ENCODE results near the gene NEDD4L. TPM values are rescaled to one million over a fixed set of nuclear protein-coding genes. Genes with fewer than 3 reads are reported as not detected.
"Not testable (repeated sequence)": the region's sequence is repeated elsewhere in the genome, so short reads cannot be mapped to it uniquely, and the experiment has no call there.

Gene NEDD4L
- total and polyA plus RNA-seq, 4 experiments from 2014 or later: 2.8 to 4.1 (median 3.8) TPM

DNA sequence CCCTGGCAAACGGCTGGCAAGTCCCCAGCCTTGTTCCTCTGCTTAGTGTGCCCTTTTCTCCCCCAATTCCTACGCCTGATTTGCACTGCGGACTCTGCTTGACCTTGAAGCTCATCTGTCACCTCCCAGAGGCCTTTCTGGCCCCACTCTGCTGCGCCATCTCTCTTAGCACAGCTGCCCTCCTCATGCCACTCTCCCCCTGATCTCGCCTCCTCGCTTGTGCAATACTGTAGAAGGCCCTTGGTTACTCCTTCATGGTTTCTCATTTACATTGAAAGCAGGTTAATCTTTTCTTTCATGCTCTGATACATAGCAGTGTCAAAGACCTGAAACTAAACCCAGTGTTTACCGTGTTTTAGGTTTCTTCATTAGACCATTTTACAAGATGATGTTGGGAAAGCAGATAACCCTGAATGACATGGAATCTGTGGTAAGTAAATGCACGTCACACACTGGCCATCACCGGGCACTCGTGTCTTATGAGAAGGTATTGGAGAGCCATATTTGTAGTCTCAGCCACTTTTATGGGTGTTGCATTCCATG is 326.1 kb downstream of the NEDD4L start:
- Mint-ChIP-seq H3K9me3 (peaks cover 0 to 2% (median 0%) of the 10 kb centered on the region in 8 donors), H3K4me1 (peaks cover 0 to 3% (median 0%) of the 10 kb centered on the region in 4 donors), H3K4me3 (no peak overlapping the region), H3K36me3 (peaks cover 0 to 8% of the 10 kb centered on the region in 2 donors), H3K27ac (no peak overlapping the region), H3K27me3 (peaks cover 1% of the 10 kb centered on the region in 2 donors)
- Histone ChIP-seq H3K27me3 (ENCODE audit: insufficient read depth, low read length) (no peaks in the 10 kb centered on the region), H3K4me3 (ENCODE audit: low read length in 2 of 2) (no peak overlapping the region), H3K27ac (ENCODE audit: low read depth, low read length) (no peak overlapping the region), H3K36me3 (ENCODE audit: insufficient read depth, low read length) (no peaks in the 10 kb centered on the region), H3K4me1 (ENCODE audit: insufficient read depth, low read length) (no peaks in the 10 kb centered on the region), H3K9me3 (ENCODE audit: control insufficient read depth in 1 of 2, low read length in 2 of 2) (no peaks in the 10 kb centered on the region)
- POLR2A ChIA-PET (ENCODE audit: partially characterized antibody): no interaction called here
- DNase-seq: no peak
- CTCF ChIA-PET (ENCODE audit: partially characterized antibody): no interaction called here
- intact Hi-C loops (cut with micrococcal nuclease): no loop called here

DNA sequence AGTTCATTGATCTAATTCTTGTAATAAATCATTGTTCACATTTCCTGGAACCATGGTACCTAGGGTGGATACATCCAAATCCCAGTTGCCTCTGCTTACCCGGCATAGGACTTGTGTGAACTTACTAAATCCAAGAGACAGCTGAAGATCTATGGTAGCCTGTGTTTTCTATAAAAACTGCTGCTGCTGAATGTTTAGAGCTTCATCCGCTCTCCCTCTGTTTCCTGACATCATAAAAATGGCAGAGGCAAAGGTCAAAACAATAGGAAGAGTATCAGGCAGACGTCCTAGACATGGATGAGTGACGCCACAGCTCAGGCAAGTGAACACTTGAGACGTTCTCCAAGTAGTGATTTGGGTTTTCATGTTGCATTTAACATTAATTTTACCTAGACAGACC is 326.6 kb downstream of the NEDD4L start:
- POLR2A ChIA-PET (ENCODE audit: partially characterized antibody): no interaction called here
- H3K4me3 Mint-ChIP-seq: no peak overlapping the region
- H3K4me1 ChIP-seq (ENCODE audit: insufficient read depth, low read length): no peaks in the 10 kb centered on the region
- H3K36me3 ChIP-seq (ENCODE audit: insufficient read depth, low read length): no peaks in the 10 kb centered on the region
- H3K4me1 Mint-ChIP-seq: peaks cover 0 to 3% (median 0%) of the 10 kb centered on the region in 4 donors
- no peaks in the 10 kb centered on the region for H3K27me3 ChIP-seq (ENCODE audit: insufficient read depth, low read length)
- no peak overlapping the region for H3K27ac ChIP-seq (ENCODE audit: low read depth, low read length)
- H3K27me3 Mint-ChIP-seq: peaks cover 1% of the 10 kb centered on the region in 2 donors
- H3K9me3 Mint-ChIP-seq: peaks cover 0 to 2% (median 0%) of the 10 kb centered on the region in 8 donors
- H3K4me3 ChIP-seq (ENCODE audit: low read length in 2 of 2): no peak overlapping the region
- H3K36me3 Mint-ChIP-seq: peaks cover 0 to 3% of the 10 kb centered on the region in 2 donors
- intact Hi-C loops (cut with micrococcal nuclease): no loop called here
- CTCF ChIA-PET (ENCODE audit: partially characterized antibody): no interaction called here
- no peaks in the 10 kb centered on the region for H3K9me3 ChIP-seq (ENCODE audit: control insufficient read depth in 1 of 2, low read length in 2 of 2)
- DNase-seq: no peak
- no peak overlapping the region for H3K27ac Mint-ChIP-seq

- ChIA-PET POLR2A (ENCODE audit: partially characterized antibody) (no interaction called here), CTCF (ENCODE audit: partially characterized antibody) (no interaction called here)
- intact Hi-C loops (cut with micrococcal nuclease): no loop called here
- no peak overlapping the region for H3K4me3 Mint-ChIP-seq
- DNase-seq: no peak
- no peak overlapping the region for H3K27ac Mint-ChIP-seq
- Histone ChIP-seq H3K27ac (ENCODE audit: low read depth, low read length) (no peak overlapping the region), H3K9me3 (ENCODE audit: control insufficient read depth in 1 of 2, low read length in 2 of 2) (no peaks in the 10 kb centered on the region), H3K4me1 (ENCODE audit: insufficient read depth, low read length) (no peaks in the 10 kb centered on the region), H3K4me3 (ENCODE audit: low read length in 2 of 2) (no peak overlapping the region), H3K27me3 (ENCODE audit: insufficient read depth, low read length) (no peaks in the 10 kb centered on the region), H3K36me3 (ENCODE audit: insufficient read depth, low read length) (no peaks in the 10 kb centered on the region)
- peaks cover 0 to 1% of the 10 kb centered on the region in 2 donors for H3K27me3 Mint-ChIP-seq
- H3K9me3 Mint-ChIP-seq: peaks cover 0 to 2% (median 0%) of the 10 kb centered on the region in 8 donors
- peaks cover 0 to 3% (median 0%) of the 10 kb centered on the region in 4 donors for H3K4me1 Mint-ChIP-seq
- H3K36me3 Mint-ChIP-seq: peaks cover 0 to 3% of the 10 kb centered on the region in 2 donors
Observed at GRCh38 chr18:58373481-58373880, 329.5 kb downstream of the NEDD4L start.

GRCh38 chr18:58375051-58375450 is 331.0 kb downstream of the NEDD4L start:
- Mint-ChIP-seq H3K27ac (peak overlapping the region in 1 of 7 donors; percentile 33), H3K4me3 (no peak overlapping the region), H3K4me1 (no peaks in the 10 kb centered on the region), H3K9me3 (peaks cover 0 to 2% (median 0%) of the 10 kb centered on the region in 8 donors), H3K36me3 (peaks cover 0 to 3% of the 10 kb centered on the region in 2 donors), H3K27me3 (no peaks in the 10 kb centered on the region)
- H3K27me3 ChIP-seq (ENCODE audit: insufficient read depth, low read length): no peaks in the 10 kb centered on the region
- ChIA-PET CTCF (ENCODE audit: partially characterized antibody) (no interaction called here), POLR2A (ENCODE audit: partially characterized antibody) (interaction anchor here (0.6 kb wide), 1 partner anchor 212 kb away, joined by 3 read pairs; no protein-coding TSS in a partner anchor)
- intact Hi-C loops (cut with micrococcal nuclease): no loop called here
- no peak overlapping the region for H3K4me3 ChIP-seq (ENCODE audit: low read length in 2 of 2)
- H3K27ac ChIP-seq (ENCODE audit: low read depth, low read length): no peak overlapping the region
- DNase-seq: no peak
- H3K9me3 ChIP-seq (ENCODE audit: control insufficient read depth in 1 of 2, low read length in 2 of 2): no peaks in the 10 kb centered on the region
- no peaks in the 10 kb centered on the region for H3K36me3 ChIP-seq (ENCODE audit: insufficient read depth, low read length)
- no peaks in the 10 kb centered on the region for H3K4me1 ChIP-seq (ENCODE audit: insufficient read depth, low read length)

DNA sequence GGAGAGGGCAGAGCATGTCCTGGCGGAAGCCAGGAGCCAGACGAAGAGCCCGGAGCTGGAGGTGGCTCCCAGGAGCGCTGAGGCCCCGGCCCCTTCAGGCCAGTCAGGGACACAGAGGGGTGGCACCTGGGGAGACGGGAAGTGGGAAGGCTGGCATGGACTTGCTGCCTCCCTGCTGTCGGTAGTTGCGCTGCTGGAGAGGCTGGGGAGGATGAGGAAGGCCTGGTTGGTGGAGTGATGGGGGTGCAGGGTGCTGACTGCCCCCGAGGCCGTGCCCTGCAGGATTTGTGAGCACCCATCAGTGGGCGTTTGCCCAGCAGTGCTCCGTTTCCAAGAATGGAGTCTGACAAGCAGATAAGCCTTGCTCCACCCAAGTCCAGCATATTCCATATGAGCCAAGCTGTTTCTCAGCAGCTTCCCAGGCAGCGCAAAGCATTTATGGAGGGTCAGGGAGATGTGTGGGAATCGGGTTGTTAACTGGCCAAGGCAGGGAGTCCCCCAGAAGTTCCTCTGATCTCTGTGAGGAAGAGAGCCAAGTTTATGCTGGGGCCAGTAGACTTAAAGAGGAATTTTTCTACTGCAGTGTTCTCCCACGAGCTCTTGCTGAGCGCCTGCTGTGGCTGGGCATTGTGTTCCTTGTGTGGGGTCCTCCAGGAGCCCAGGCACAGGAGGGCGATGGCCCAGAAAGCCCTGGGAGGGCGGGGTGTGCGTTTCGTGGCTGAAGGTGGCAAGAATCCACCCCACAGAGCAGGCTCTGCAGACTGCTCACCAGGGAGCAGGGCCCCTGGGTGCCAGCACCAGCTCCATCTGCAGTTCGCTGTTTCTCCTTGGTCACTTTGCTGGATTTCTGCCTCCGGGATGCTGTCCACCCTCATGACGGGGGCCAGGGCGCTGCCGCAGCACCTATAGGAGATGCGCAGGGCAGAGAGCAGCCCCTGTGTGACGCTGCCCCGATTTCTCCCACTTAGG is 334.7 kb downstream of the NEDD4L start:
- H3K27me3 ChIP-seq (ENCODE audit: insufficient read depth, low read length): no peaks in the 10 kb centered on the region
- POLR2A ChIA-PET (ENCODE audit: partially characterized antibody): no interaction called here
- no peaks in the 10 kb centered on the region for H3K9me3 Mint-ChIP-seq
- H3K36me3 ChIP-seq (ENCODE audit: insufficient read depth, low read length): no peaks in the 10 kb centered on the region
- intact Hi-C loops (cut with micrococcal nuclease): no loop called here
- H3K4me1 ChIP-seq (ENCODE audit: insufficient read depth, low read length): no peaks in the 10 kb centered on the region
- H3K27me3 Mint-ChIP-seq: no peaks in the 10 kb centered on the region
- no peak overlapping the region for H3K27ac ChIP-seq (ENCODE audit: low read depth, low read length)
- H3K4me3 Mint-ChIP-seq: no peak overlapping the region
- H3K36me3 Mint-ChIP-seq: no peaks in the 10 kb centered on the region
- DNase-seq: no peak
- no peaks in the 10 kb centered on the region for H3K9me3 ChIP-seq (ENCODE audit: control insufficient read depth in 1 of 2, low read length in 2 of 2)
- no peak overlapping the region for H3K4me3 ChIP-seq (ENCODE audit: low read length in 2 of 2)
- CTCF ChIA-PET (ENCODE audit: partially characterized antibody): no interaction called here
- peaks cover 0 to 2% (median 0%) of the 10 kb centered on the region in 4 donors for H3K4me1 Mint-ChIP-seq
- peak overlapping the region in 1 of 7 donors; percentile 56 for H3K27ac Mint-ChIP-seq

- intact Hi-C loops (cut with micrococcal nuclease): no loop called here
- no peaks in the 10 kb centered on the region for H3K36me3 Mint-ChIP-seq
- no peak overlapping the region for H3K27ac Mint-ChIP-seq
- no peak overlapping the region for H3K27ac ChIP-seq (ENCODE audit: low read depth, low read length)
- peaks cover 0 to 2% (median 0%) of the 10 kb centered on the region in 4 donors for H3K4me1 Mint-ChIP-seq
- no peak for DNase-seq
- H3K36me3 ChIP-seq (ENCODE audit: insufficient read depth, low read length): no peaks in the 10 kb centered on the region
- no peaks in the 10 kb centered on the region for H3K4me1 ChIP-seq (ENCODE audit: insufficient read depth, low read length)
- no peaks in the 10 kb centered on the region for H3K9me3 ChIP-seq (ENCODE audit: control insufficient read depth in 1 of 2, low read length in 2 of 2)
- H3K9me3 Mint-ChIP-seq: no peaks in the 10 kb centered on the region
- H3K27me3 ChIP-seq (ENCODE audit: insufficient read depth, low read length): no peaks in the 10 kb centered on the region
- H3K4me3 Mint-ChIP-seq: no peak overlapping the region
- no peak overlapping the region for H3K4me3 ChIP-seq (ENCODE audit: low read length in 2 of 2)
- H3K27me3 Mint-ChIP-seq: no peaks in the 10 kb centered on the region
- ChIA-PET POLR2A (ENCODE audit: partially characterized antibody) (no interaction called here), CTCF (ENCODE audit: partially characterized antibody) (no interaction called here)
Observed at GRCh38 chr18:58379443-58379842, 335.4 kb downstream of the NEDD4L start.

DNA sequence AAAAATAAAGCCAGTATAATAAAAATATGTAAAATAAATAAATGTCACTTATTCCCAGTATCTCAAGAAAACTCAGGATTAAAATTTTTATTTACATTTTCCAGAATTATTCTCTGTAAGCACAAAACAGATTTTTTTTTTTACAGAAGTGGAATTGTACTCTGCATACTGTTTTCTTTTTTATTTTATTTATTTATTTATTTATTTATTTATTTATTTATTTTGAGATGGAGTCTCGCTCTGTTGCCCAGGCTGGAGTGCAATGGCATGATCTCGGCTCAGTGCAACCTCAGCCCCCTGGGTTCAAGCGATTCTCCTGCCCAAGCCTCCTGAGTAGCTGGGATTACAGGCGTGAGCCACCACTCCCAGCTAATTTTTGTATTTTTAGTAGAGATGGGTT is 336.1 kb downstream of the NEDD4L start:
- H3K36me3 Mint-ChIP-seq; H3K27me3 Mint-ChIP-seq; H3K9me3 ChIP-seq (ENCODE audit: control insufficient read depth in 1 of 2, low read length in 2 of 2); H3K27me3 ChIP-seq (ENCODE audit: insufficient read depth, low read length); POLR2A ChIA-PET (ENCODE audit: partially characterized antibody); intact Hi-C loops (cut with micrococcal nuclease); DNase-seq; H3K27ac Mint-ChIP-seq; CTCF ChIA-PET (ENCODE audit: partially characterized antibody); H3K4me1 ChIP-seq (ENCODE audit: insufficient read depth, low read length); H3K9me3 Mint-ChIP-seq; H3K4me1 Mint-ChIP-seq; H3K27ac ChIP-seq (ENCODE audit: low read depth, low read length); H3K4me3 Mint-ChIP-seq; H3K4me3 ChIP-seq (ENCODE audit: low read length in 2 of 2); H3K36me3 ChIP-seq (ENCODE audit: insufficient read depth, low read length): not testable (repeated sequence)
